Ovary (tissue), 10 donors: ENCODE measurements around the gene HAP1. TPM values are rescaled to one million over a fixed set of nuclear protein-coding genes. Genes with fewer than 3 reads are reported as not detected.

Experiments
- DNase-seq, 5 donors: peaks; one replicate each; pipeline ENCODE4 v3.0.0-alpha.2; 2019 to 2020
- H3K27ac ChIP-seq, 2 donors: fragments of 200-600 bp; one replicate each; pipeline versions ENCODE4 v1.5.1 to v1.8.0; 2019 to 2022
- H3K27me3 ChIP-seq: fragments of 200-600 bp; one replicate; pipeline ENCODE4 v1.8.0; 2022
- H3K36me3 ChIP-seq: fragments of 200-600 bp; sonication (generic); one replicate; pipeline ENCODE4 v1.5.1; 2019
- H3K4me1 ChIP-seq: one replicate; pipeline ENCODE4 v1.8.1; 2013; ENCODE audit warnings: mild to moderate bottlenecking, moderate library complexity; ENCODE audit not compliant: insufficient read depth
- H3K4me3 ChIP-seq: fragments of 200-600 bp; sonication (generic); one replicate; pipeline ENCODE4 v1.5.1; 2017
- H3K9me3 ChIP-seq, 2 donors: fragments of 200-600 bp in 1 of 2; sonication (generic) in 1 of 2; one replicate each; pipeline versions ENCODE4 v1.5.1 to v1.8.1; 2013 to 2019; ENCODE audit warnings: mild to moderate bottlenecking in 1 of 2, moderate library complexity in 1 of 2
- EP300 ChIP-seq: sonication (generic); formaldehyde crosslinking; IDR thresholded peaks from one replicate; pipeline ENCODE4 v1.6.1; 2017; ENCODE audit warnings: antibody characterized with exemption
- POLR2A ChIP-seq: fragments of 450-650 bp; IDR thresholded peaks from one replicate; pipeline ENCODE4 v1.6.1; 2017; ENCODE audit warnings: antibody characterized with exemption, mild to moderate bottlenecking, moderate library complexity
- WGBS, 3 donors: extraction: QIAGEN DNeasy Blood & Tissue Kit in 1 of 3; methylation state at CpG; one replicate each; pipeline versions ENCODE4 v1.1.5 to v1.1.7; 2013 to 2017; 5-methylcytosine and 5-hydroxymethylcytosine counted together
- intact Hi-C, 4 donors: fragments of 100-400 bp; cut with DNase I; formaldehyde crosslinking; loops; one replicate each; pipeline versions ENCODE4 v1.11.0 to v1.15.1; 2022 to 2023
- long read RNA-seq, 3 donors: library from polyadenylated mRNA in 2 of 3; unstranded in 2 of 3; transcript quantifications; one replicate each; pipeline ENCODE4 v2.0.0 and lab custom pipeline, GENCODE V29; 2021 to 2026
- polyA plus RNA-seq, 2 donors: library from polyadenylated mRNA; stranded (reverse); fragments of 200-250 nt in 1 of 2; fragments of 350-450 nt in 1 of 2; fragmentation: Illumina TruSeq in 1 of 2; extraction: RNeasy Lipid Tissue Mini Kit (QIAGEN cat#74804) in 1 of 2; gene quantifications; one replicate each; pipeline ENCODE4 v1.2.3, GENCODE V29; 2013 to 2014
- total RNA-seq, 7 donors: library from RNA; depleted of rRNA in 2 of 7; stranded (reverse); fragments of >200 nt in 2 of 7; fragmentation: NEBNext Ultra II Directional in 3 of 7; extraction: Animal tissue kit (Norgen Biotek cat#: 25700) in 3 of 7; gene quantifications; one replicate each; pipeline versions ENCODE4 v1.1.0 to v1.2.4, GENCODE V29; 2016 to 2023
- TF ChIP-seq, protein P1 (sequence below), 3 donors: fragments of 450-650 bp in 2 of 3; fragments of 200-600 bp in 1 of 3; IDR thresholded peaks; one replicate each; pipeline versions ENCODE4 v1.5.1 to v1.8.0; 2016 to 2022; ENCODE audit warnings: antibody characterized with exemption in 3 of 3, mild to moderate bottlenecking in 1 of 3
- donor health status: DM: no; HTN: no; CAD: no; lungs with moderate emphysema.
- donor health status: DM: no; HTN: no; CAD: no.
- donor health status: Bipolar disorder and iron deficiency.
- donor health status: DM: yes; HTN: yes; CAD: no.
- donor health status: DM: no; HTN: no; CAD: no.
- donor health status: DM: yes; HTN: yes; CAD: no.

Gene HAP1, protein sequence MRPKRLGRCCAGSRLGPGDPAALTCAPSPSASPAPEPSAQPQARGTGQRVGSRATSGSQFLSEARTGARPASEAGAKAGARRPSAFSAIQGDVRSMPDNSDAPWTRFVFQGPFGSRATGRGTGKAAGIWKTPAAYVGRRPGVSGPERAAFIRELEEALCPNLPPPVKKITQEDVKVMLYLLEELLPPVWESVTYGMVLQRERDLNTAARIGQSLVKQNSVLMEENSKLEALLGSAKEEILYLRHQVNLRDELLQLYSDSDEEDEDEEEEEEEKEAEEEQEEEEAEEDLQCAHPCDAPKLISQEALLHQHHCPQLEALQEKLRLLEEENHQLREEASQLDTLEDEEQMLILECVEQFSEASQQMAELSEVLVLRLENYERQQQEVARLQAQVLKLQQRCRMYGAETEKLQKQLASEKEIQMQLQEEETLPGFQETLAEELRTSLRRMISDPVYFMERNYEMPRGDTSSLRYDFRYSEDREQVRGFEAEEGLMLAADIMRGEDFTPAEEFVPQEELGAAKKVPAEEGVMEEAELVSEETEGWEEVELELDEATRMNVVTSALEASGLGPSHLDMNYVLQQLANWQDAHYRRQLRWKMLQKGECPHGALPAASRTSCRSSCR
- total RNA-seq = 1 to 10 TPM in 2 of 7 donors, under 1 TPM in 5; 0.12 to 1.5 (median 0.56) TPM
- under 1 TPM; 0.17 to 0.85 TPM for polyA plus RNA-seq
- long read RNA-seq, donor 1 = 0 reads
- long read RNA-seq, donor 2 = 0 reads
- long read RNA-seq, donor 3, full-length matches to known transcripts = 1 of 3 reads
- long read RNA-seq, donor 3, partial matches to known transcripts = 0 of 3 reads
- long read RNA-seq, donor 3, other reads (novel, unspliced or antisense) = 2 of 3 reads

DNA sequence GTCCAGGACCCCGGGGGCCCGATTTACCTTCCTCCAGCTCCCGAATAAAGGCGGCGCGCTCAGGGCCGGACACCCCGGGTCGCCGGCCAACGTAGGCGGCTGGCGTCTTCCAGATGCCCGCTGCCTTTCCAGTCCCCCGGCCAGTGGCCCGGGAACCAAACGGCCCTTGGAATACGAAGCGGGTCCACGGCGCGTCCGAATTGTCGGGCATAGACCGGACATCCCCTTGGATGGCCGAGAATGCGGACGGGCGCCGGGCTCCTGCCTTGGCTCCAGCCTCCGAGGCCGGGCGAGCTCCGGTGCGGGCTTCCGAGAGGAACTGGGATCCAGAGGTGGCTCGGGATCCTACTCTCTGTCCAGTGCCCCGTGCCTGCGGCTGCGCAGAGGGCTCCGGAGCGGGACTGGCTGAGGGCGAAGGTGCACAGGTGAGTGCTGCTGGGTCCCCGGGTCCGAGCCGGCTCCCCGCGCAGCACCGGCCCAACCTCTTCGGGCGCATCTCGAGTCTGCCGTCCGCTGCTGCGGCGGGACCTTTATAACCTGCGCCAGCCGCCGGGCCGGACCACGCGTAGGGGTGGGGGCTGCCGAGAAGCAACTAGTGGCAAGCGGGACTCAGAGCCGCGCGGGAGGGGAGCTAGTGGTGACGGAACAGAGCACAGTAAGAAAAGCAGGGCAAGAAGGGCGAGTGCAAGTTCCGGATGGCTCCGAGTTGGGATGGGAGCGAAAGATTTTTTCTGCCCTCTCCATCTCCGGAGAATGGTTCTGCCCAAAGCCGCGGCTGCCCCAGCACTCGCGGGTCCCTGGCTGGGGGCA, at the start of gene HAP1:
HAP1 (minus strand) TSS at position 505 of the 810 bp plus-strand sequence; CDS start at position 496, 9 bp downstream.
- Histone ChIP-seq H3K36me3 (no peaks in the 10 kb centered on the region), H3K4me3 (peak within 1 kb of the TSS; percentile 36), H3K4me1 (peaks cover 4% of the 10 kb centered on the region), H3K27me3 (no peaks in the 10 kb centered on the region), H3K27ac (no peak within 1 kb of the TSS), H3K9me3 (no peaks in the 10 kb centered on the region)
- TF ChIP-seq POLR2A (peak; percentile 20), EP300 (no peak)
- intact Hi-C loops = no loop called here
- DNase-seq = peak in 3 of 5 donors; percentile 32 to 59 (median 55)
- 0 to 1% (median 0%) methylated on average over 45 to 77 of the region's 77 CpGs for WGBS, 3 donors

DNA sequence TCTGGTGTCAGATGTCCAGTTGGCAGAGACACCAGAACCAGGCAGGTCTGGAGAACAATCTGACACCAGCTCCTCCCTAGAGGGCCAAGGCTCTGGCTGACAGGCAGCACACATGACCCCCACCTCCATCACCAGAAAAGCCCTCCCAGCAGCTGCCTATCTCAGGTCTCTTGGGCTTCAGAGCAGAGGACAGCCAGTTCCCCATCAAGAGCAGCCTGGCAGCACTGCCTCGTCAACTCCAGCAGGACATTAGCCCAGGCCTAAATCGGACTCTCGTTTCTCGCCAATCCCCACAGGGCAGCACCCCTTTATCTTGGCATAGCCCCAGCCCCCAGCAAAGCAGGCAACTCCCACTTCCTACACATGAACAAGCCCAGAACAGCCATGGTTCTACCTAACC, 47.7 kb upstream of the HAP1 start:
- DNase-seq = no peak
- no peaks in the 10 kb centered on the region for H3K36me3 ChIP-seq
- H3K27me3 ChIP-seq = no peaks in the 10 kb centered on the region
- intact Hi-C loops = no loop called here
- TF ChIP-seq, protein P1, sequence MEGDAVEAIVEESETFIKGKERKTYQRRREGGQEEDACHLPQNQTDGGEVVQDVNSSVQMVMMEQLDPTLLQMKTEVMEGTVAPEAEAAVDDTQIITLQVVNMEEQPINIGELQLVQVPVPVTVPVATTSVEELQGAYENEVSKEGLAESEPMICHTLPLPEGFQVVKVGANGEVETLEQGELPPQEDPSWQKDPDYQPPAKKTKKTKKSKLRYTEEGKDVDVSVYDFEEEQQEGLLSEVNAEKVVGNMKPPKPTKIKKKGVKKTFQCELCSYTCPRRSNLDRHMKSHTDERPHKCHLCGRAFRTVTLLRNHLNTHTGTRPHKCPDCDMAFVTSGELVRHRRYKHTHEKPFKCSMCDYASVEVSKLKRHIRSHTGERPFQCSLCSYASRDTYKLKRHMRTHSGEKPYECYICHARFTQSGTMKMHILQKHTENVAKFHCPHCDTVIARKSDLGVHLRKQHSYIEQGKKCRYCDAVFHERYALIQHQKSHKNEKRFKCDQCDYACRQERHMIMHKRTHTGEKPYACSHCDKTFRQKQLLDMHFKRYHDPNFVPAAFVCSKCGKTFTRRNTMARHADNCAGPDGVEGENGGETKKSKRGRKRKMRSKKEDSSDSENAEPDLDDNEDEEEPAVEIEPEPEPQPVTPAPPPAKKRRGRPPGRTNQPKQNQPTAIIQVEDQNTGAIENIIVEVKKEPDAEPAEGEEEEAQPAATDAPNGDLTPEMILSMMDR (IDR thresholded peaks at IDR 0.05) = no peak
- TF ChIP-seq POLR2A = no peak
- TF ChIP-seq EP300 = no peak
- no peak overlapping the region for H3K27ac ChIP-seq
- no peaks in the 10 kb centered on the region for H3K9me3 ChIP-seq
- H3K4me1 ChIP-seq = peaks cover 11% of the 10 kb centered on the region
- no peak overlapping the region for H3K4me3 ChIP-seq
- WGBS, 3 donors = 71 to 85% (median 82%) methylated on average over 4 of the region's 4 CpGs

DNA sequence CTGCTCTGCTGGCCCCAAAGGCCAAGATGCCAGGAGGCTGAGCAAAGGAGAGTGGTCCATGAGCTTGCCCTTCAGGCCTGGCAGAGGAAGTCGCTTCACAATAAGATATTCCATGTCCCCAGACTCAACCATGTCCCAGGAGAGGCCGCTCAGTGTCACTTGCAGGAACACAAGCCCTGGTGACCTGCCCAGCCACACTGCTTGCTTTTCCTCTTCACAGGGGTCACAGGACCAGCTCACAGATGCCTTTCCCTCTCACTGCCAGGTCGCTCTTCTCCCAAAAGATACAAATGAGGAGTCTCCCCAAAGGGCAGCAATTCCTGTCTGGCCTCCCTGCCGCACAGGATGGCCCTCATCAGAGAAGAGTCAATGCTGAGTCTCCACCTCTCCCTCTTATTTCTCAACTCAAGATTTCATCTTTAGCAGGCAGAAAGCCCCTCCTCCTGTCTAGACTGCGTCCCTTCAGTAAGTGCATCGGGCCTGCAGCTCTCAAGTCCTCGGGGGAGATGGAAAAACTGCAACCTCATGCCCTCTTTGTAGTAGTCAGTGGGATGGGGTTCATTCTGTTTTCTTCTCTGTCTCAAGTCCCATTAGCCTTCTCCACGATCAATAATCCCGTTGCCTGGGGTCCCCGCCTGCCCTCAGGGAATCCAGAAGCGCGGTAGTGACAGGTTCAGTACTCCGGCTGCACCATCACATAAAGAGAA, 47.1 kb upstream of the HAP1 start:
- intact Hi-C loops = no loop called here
- Histone ChIP-seq H3K27ac (no peak overlapping the region), H3K9me3 (no peaks in the 10 kb centered on the region), H3K27me3 (no peaks in the 10 kb centered on the region), H3K4me1 (peaks cover 13% of the 10 kb centered on the region), H3K4me3 (no peak overlapping the region), H3K36me3 (no peaks in the 10 kb centered on the region)
- TF ChIP-seq POLR2A = no peak
- TF ChIP-seq, protein P1 (IDR thresholded peaks at IDR 0.05) = no peak
- no peak for TF ChIP-seq EP300
- 86 to 94% (median 92%) methylated on average over 13 of the region's 13 CpGs for WGBS, 3 donors
- DNase-seq = no peak

DNA sequence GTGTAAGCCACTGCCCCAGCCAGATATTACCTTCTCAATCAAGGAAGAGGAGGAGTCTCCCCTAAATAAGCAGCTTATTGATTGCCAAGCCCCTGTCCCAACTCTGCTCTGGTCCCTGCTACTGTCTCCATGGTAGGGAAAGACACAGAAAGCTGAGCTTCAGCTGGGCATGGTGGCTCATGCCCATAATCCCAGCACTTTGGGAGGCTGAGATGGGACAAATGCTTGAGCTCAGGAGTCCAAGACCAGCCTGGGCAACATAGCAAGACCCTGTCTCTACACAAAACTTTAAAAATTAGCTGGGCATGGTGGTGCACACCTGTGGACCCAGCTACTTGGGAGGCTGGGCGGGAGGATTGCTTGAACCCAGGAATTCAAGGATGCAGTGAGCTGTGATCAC, 45.5 kb upstream of the HAP1 start:
- H3K27ac ChIP-seq = no peak overlapping the region
- no peak overlapping the region for H3K4me3 ChIP-seq
- WGBS, 3 donors = 89 to 100% (median 93%) methylated on average over 1 of the region's 1 CpG
- H3K36me3 ChIP-seq = no peaks in the 10 kb centered on the region
- H3K4me1 ChIP-seq = peaks cover 13% of the 10 kb centered on the region
- no peaks in the 10 kb centered on the region for H3K9me3 ChIP-seq
- TF ChIP-seq EP300 = no peak
- TF ChIP-seq, protein P1 (IDR thresholded peaks at IDR 0.05) = no peak
- no peak for TF ChIP-seq POLR2A
- intact Hi-C loops = no loop called here
- no peaks in the 10 kb centered on the region for H3K27me3 ChIP-seq
- no peak for DNase-seq
